ENCODE results near the gene IKZF5. TPM values are rescaled to one million over a fixed set of nuclear protein-coding genes. Genes with fewer than 3 reads are reported as not detected.

The IKZF5 gene
- total RNA-seq, 1 experiment from 2014 or later: 8.6 TPM

DNA sequence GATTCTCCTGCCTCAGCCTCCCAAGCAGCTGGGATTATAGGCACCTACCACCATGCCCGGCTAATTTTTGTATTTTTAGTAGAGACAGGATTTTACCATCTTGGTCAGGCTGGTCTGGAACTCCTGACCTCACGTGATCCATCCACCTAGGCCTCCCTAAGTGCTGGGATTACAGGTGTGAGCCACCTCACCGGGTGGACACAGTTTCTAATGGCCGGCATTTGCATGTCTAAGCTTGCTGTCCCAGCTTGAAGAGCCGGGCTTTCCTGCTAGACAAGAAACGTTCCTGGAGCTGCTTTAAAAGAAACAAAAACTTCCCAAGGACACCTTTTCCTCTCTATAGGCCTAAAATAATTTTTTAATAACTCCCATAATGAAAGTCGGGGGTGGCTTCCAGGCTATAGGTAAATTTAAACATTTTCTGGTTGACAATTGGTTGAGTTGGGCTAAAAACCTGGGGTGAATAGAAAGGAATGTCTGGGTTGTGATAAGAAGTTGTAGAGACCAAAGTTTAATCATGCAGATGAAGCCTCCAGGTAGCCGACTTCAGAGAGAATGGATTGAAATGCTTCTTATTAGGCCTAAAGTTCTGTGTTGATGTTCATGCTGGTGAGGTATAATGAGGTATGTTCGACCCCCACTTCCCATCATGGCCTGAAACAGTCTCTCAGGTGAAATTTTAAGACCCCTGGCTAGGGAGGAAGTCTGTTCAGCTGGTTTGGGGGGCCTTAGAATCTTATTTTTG is 9.0 kb upstream of the IKZF5 start:
- CTCF ChIA-PET: no interaction called here
- Histone ChIP-seq H3K4me1 (ENCODE audit: control insufficient read depth, insufficient read depth, low read length) (no peaks in the 10 kb centered on the region), H3K4me3 (ENCODE audit: low read depth in 2 of 2, low read length in 2 of 2) (no peak overlapping the region), H3K27ac (ENCODE audit: low read length) (no peak overlapping the region), H3K36me3 (ENCODE audit: control insufficient read depth, insufficient read depth, low read length) (no peaks in the 10 kb centered on the region), H3K9me3 (ENCODE audit: control insufficient read depth, insufficient read depth, low read depth, low read length) (no peaks in the 10 kb centered on the region), H3K27me3 (ENCODE audit: control insufficient read depth, insufficient read depth, low read length) (no peaks in the 10 kb centered on the region)
- ATAC-seq (no peak), DNase-seq (ENCODE audit: low read depth, low spot score) (no peak)
- BruUV-seq (replicated peaks): no TSS peak
- TF ChIP-seq SIN3A (IDR thresholded peaks at IDR 0.05; ENCODE audit: borderline replicate concordance, insufficient read depth, low read depth, low read length) (no peak), REST (IDR thresholded peaks at IDR 0.05; ENCODE audit: insufficient read depth in 1 of 2, low read depth in 2 of 2, low read length in 1 of 2) (no peak), TCF7L2 (IDR thresholded peaks at IDR 0.05; ENCODE audit: low read depth, low read length) (no peak), POLR2AphosphoS5 (IDR thresholded peaks at IDR 0.05; ENCODE audit: low read depth, low read length) (no peak)
- TF ChIP-seq, protein P1, sequence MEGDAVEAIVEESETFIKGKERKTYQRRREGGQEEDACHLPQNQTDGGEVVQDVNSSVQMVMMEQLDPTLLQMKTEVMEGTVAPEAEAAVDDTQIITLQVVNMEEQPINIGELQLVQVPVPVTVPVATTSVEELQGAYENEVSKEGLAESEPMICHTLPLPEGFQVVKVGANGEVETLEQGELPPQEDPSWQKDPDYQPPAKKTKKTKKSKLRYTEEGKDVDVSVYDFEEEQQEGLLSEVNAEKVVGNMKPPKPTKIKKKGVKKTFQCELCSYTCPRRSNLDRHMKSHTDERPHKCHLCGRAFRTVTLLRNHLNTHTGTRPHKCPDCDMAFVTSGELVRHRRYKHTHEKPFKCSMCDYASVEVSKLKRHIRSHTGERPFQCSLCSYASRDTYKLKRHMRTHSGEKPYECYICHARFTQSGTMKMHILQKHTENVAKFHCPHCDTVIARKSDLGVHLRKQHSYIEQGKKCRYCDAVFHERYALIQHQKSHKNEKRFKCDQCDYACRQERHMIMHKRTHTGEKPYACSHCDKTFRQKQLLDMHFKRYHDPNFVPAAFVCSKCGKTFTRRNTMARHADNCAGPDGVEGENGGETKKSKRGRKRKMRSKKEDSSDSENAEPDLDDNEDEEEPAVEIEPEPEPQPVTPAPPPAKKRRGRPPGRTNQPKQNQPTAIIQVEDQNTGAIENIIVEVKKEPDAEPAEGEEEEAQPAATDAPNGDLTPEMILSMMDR (IDR thresholded peaks at IDR 0.05): no peak
- intact Hi-C loops (cut with micrococcal nuclease; ENCODE audit: unreplicated experiment) (no loop called here), in situ Hi-C loops (cut with HindIII; ENCODE audit: low pct_unique_long_range_greater_than_20kb, low sequenced_read_pairs) (no loop called here)
- POLR2A ChIA-PET: no interaction called here

DNA sequence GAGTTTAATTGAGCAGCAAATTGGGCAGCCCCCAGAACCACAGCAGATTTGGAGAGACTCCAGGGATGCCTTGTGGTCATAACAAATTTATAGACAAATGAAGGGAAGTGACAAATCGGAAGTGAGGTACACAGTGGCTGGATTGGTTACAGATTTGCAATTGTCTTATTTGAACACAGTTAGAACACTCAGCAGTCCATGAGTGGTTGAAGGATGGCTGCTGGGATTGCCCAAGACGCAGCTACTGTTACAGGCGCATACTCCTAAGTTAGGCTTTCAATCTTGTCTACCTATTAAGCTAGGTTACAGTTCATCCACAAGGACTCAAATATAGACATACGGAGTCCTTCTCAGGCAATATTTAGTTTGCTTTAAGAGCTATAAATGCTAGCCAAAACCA is 7.6 kb upstream of the IKZF5 start:
- Histone ChIP-seq H3K36me3 (ENCODE audit: control insufficient read depth, insufficient read depth, low read length) (no peaks in the 10 kb centered on the region), H3K27ac (ENCODE audit: low read length) (no peak overlapping the region), H3K27me3 (ENCODE audit: control insufficient read depth, insufficient read depth, low read length) (no peaks in the 10 kb centered on the region), H3K4me1 (ENCODE audit: control insufficient read depth, insufficient read depth, low read length) (no peaks in the 10 kb centered on the region), H3K4me3 (ENCODE audit: low read depth in 2 of 2, low read length in 2 of 2) (no peak overlapping the region), H3K9me3 (ENCODE audit: control insufficient read depth, insufficient read depth, low read depth, low read length) (no peaks in the 10 kb centered on the region)
- no TSS peak for BruUV-seq (replicated peaks)
- ChIA-PET CTCF (no interaction called here), POLR2A (no interaction called here)
- in situ Hi-C loops (cut with HindIII; ENCODE audit: low pct_unique_long_range_greater_than_20kb, low sequenced_read_pairs) (no loop called here), intact Hi-C loops (cut with micrococcal nuclease; ENCODE audit: unreplicated experiment) (no loop called here)
- TF ChIP-seq TCF7L2 (IDR thresholded peaks at IDR 0.05; ENCODE audit: low read depth, low read length) (no peak), SIN3A (IDR thresholded peaks at IDR 0.05; ENCODE audit: borderline replicate concordance, insufficient read depth, low read depth, low read length) (no peak), REST (IDR thresholded peaks at IDR 0.05; ENCODE audit: insufficient read depth in 1 of 2, low read depth in 2 of 2, low read length in 1 of 2) (no peak), POLR2AphosphoS5 (IDR thresholded peaks at IDR 0.05; ENCODE audit: low read depth, low read length) (no peak)
- TF ChIP-seq, protein P1 (IDR thresholded peaks at IDR 0.05): no peak
- ATAC-seq (no peak), DNase-seq (ENCODE audit: low read depth, low spot score) (no peak)
